HG03442 (cell line): Measurements from ENCODE around the gene ANKRD27.
"Not testable (repeated sequence)": the region's sequence is repeated elsewhere in the genome, so short reads cannot be mapped to it uniquely, and the experiment has no call there.

Source experiments
- ATAC-seq: cut with Tn5 transposase; IDR thresholded peaks from one replicate; pipeline ENCODE4 v1.9.1; 2021; ENCODE audit warnings: mild to moderate bottlenecking, moderate library complexity; ENCODE audit not compliant: unreplicated experiment

ANKRD27 gene

DNA sequence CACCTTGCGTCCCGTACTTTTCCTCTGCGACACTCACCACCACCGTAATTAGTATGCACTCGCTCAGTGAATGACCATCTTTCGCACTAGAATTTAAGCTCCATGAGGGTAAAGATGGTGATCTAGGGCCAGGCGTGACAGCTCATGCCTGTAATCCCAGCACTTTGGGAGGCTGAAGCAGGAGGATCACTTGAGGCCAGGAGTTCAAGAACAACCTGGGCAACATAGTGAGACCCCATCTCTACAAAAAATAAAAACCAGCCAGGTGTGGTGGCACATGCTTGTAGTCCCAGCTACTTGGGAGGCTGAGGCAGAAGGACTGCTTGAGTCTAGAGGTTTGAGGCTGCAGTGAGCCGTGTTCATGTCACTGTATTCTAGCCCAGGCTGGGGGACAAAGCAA lies 18.6 kb downstream of the ANKRD27 start:
- ATAC-seq: not testable (repeated sequence)

DNA sequence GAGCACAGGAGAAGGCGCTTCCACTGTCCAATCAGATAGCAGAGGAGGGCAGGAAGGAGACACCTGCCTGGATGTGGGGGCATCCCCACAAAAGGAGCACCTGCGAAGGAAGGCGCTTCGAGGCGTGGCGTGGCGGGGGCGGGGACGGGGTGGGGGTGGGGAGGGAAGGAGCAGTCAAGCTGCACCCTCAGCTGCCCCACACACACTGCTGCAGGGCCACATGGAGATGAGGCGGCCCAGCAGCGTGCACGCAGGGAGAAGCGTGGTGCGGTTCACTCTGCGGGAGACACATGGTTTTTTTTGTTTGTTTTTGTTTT lies 21.4 kb downstream of the ANKRD27 start:
- no peak for ATAC-seq

DNA sequence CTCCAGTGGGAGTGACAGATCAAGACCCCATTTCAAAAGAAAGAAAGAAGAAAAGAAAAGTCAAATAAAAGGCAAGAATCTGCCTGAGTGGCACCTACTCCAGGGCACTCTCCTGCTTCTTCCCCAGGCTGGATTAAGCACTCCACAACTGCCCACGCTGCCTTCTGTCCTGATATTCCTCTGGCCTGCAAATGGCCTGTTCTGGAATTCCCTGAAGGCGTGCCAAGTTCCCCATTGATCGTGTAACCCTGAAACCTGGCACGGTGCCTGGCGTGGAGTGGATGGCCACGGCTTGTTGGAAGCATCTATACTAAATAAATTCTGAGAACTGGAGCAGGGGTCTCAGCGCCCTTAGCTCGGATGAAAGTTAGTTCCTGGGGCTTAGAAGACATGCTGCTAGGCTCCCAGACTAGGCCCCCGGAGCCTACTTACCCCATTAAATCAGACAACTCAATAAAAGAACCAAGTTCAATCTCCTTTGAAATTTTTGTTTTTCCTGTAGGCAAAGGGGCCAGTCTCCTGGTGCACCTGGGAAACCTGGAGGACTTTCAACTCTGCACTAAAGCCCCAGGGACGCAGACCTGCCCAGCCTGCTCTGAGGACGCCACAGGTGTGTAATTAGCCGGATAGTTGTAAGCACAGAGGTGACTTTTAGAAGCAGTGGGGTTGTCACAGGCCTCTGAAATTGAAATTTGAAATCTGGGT lies 21.9 kb downstream of the ANKRD27 start:
- ATAC-seq: no peak

DNA sequence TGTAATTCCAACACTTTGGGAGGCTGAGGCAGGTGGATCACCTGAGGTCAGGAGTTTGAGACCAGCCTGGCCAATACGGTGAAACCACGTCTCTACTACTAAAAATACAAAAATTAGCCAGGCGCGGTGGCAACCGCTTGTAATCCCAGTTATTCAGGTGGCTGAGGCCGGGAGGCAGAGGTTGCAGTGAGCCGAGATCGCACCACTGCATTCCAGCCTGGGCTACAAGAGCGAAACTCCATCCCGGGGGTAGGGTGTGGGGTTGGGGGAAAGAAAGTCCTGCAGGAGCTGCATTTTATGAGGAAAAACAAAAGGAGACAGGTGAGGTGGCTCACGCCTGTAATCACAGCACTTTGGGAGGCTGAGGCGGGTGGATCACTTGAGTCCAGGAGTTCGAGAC lies 22.6 kb downstream of the ANKRD27 start:
- not testable (repeated sequence) for ATAC-seq

DNA sequence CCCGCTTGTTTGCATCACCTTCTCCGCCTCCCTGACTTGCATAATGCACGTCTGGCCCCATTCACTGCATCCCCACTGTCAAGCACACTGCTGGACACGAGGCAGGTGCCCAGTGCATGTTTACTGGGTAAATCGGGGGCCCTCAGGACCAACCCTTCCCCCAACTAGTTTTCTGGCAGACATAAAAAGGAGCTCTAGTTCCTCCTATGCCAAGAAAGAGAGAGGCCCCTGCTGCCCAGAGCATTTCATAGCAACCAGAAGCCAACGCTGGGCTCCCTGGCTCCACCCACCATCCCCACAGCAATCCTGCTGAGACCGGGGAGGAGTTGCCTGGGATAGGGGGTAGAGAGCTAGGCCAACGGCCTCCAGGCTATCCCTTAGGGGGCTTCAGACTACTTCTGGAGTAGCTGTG lies 23.2 kb downstream of the ANKRD27 start:
- ATAC-seq: no peak

DNA sequence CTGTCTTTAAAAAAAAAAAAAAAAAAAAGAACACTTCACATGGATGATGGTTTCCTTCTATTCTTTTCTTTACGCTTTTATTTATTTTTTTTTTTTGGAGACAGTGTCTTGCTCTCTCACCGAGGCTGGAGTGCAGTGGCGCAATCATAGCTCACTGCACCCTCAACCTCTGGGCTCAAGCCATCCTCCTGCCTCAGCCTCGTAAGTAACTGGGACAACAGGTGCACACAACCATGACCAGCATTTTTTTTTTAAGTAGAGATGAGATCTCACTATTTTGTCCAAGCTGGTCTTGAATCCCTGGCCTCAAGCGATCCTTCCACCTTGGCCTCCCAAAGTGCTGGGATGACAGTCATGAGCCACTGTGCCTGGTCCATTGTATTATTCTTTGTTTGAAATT lies 24.3 kb downstream of the ANKRD27 start:
- ATAC-seq: no peak

DNA sequence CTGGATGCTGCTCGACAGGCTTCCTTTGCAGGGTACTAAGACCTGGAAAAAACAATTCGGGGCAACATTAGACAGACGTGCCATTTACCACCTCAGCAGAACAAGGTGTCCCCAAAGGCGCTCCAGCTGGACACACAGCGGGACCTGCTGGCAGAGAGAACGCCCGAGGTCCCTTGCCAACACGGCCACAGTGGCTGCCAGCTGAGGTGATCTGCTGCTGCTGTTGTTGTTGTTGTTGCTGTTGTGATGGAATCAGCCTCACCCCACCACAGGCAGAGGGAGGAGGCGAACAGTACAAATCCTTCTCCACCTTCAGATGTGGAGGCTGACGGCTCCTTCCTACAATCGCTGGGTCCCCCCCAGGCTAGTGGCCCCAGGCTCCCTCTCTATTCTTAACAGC lies 25.2 kb downstream of the ANKRD27 start:
- ATAC-seq: no peak

DNA sequence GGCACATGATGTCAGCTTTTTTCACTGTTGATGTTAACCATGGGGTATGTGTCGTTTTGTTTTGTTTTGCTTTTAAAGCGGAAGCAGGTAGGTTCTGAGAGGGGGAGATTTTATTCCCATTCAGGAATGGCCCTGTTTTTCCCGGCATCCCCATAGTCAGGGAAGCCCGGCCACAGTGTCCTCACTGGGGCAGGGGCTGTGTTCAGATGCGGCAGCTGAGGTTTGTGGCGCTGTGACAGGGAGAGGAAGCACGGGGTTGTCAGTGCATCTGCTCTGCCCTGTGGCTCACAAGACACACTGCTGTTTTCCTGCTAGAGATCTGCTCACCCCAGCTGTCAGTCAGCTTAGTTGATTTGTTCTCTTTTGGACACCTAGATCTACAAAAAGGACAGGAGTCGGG lies 27.6 kb downstream of the ANKRD27 start:
- ATAC-seq: no peak

DNA sequence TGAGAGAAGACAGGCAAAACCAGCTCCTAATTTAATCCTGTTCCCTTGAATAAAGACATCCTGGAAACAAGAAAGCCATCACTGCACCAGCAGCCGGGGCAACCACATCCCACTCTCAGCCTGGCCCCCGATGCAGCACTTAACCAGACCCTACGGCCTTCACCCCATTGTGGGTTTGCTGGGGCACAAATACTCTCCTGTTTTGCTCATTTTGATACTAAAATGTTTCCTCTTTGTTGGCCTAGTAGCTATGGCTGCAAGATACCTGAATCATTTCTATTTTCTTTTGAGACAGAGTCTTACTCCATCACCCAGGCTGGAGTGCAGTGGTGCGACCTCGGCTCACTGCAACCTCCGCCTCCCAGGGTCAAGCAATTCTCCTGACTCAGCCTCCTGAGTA lies 28.4 kb downstream of the ANKRD27 start:
- no peak for ATAC-seq

DNA sequence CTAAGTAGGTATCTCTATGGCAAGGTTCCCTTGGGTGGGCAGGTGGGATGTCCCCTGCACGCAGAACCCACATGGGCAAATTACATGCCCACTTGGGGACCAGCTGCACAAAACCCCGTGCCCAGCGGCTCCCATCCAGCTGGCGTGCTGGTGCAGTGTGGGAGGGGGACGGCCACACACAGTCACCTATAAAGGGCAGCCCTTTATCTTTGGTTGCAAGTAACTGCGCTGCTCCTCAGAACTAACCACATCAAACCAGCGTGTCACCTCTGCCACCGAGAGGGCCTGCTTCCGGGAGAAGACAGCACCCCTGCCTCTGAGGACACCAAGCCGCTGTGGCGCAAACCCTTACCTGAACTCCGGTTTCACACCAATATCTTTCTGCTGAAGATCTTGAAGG lies 32.2 kb downstream of the ANKRD27 start:
- ATAC-seq: no peak

DNA sequence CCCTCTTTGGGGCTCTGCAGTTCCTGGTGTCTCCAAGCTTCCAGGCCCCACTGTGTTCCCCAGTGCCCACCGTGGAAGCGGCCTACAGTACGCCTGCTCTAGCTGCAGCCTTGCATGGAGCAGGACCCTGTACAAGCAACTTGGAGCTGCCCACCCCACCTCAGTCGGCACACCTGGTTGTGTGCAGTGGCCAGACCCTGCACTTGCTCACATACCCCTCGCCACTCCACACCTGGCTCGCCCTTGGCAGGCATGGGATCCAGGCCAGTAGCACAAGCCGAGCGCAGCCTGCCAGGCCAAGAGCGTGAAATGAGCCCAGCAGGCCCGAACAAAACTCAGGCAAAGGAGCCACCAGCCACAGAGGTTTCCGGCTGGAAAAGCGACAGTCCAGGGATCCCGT lies 36.4 kb downstream of the ANKRD27 start:
- ATAC-seq: no peak

DNA sequence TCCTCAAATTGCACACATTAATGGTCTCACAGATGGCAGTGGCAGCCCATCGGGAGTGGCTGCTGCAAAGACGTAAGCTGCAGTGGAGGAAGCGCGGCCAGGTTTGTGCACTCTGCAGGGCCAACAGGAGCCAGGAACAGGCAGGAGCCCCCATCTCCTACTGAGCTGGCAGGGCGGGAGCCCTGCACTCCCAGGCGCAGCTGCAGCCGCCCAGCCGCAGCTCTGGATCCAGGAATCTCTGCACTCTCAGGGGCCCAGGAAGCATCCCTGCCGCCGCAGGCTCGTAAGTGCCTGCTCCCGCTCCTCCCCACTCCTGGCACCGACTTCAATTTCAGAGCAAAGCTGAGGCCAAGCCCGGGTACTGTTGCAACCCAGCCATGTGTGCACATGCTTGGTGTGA lies 37.5 kb downstream of the ANKRD27 start:
- ATAC-seq: no peak

DNA sequence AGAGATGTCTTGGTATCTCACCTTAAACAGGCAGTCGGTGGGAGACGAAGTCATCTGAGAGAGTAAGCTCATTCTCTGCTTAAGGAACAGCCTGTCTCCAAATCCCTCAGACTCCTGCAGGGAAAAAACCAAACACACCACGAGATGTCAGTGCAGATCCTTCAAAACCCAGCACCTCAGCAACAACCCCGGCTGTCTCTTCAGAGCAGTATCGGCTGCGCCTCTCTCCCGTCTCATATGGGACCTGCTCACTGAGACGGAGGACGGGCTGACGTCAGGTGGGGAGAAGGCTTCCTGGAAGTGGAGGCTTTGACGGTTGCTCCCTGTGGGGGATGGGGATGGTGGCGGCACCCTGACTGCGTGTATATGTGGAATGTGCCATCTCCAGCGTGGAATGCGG lies 43.6 kb downstream of the ANKRD27 start:
- ATAC-seq: no peak

DNA sequence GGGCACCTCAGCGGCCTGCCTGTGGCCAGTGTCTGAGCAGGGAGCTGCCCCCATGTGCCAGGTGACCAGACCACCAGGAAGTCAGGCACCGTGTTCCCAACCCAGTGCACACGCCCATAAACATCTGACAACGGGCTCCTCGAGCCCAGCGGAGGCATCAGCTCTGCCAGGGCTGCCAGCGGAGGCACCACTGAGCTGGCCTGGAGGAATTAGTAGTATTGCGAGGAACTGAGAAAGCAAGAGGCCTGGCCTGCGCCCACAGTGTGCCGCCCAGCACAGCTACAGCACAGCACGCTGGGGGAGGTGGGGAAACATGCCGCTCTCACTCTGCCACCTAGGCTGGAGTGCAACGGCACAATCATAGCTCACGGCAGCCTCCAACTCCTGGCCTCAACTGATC lies 44.6 kb downstream of the ANKRD27 start:
- ATAC-seq: no peak

DNA sequence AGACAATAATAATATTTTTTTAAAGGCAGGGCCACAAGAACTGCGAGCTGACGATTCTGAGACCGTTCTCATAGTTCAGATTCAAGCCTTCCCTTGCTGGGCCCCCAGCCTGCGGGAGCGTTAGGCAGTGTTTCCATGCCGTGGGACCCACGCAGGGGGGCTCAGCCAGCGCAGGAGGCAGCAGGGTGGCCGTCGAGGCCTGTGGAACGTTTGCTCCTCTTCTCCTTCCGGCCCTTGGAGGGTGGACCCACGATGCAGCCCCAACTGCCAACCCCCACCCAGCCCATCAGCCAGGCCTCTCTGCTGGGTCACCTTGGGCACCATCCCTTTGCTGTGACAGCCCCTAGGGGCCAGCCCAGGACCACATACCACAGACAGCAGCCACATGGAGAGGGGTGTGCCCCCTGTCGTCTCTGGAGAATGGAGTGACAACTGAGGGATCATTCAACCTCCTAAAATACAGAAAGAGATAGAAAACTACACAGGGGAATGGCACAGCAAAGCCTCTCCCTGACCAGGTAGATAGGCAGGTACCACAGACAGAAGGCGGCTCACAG lies 47.2 kb downstream of the ANKRD27 start:
- ATAC-seq: no peak

DNA sequence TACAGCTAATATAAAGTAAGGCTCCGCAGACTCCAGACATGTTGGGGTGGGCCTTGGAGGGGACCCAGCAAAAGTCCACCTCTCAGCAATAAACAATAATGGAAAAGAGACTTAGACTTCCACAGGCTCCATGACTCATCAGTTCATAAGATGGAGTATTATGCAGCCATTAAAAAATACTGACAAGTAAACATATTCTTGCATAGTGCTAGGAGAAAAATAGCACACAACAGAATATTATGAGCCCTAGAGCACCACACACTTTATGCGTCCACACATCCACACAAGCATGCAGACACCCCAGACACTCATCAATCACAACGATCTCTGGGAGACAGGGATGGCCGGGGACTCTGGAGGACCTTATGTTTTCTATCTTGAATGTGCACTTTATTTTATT lies 48.0 kb downstream of the ANKRD27 start:
- no peak for ATAC-seq

DNA sequence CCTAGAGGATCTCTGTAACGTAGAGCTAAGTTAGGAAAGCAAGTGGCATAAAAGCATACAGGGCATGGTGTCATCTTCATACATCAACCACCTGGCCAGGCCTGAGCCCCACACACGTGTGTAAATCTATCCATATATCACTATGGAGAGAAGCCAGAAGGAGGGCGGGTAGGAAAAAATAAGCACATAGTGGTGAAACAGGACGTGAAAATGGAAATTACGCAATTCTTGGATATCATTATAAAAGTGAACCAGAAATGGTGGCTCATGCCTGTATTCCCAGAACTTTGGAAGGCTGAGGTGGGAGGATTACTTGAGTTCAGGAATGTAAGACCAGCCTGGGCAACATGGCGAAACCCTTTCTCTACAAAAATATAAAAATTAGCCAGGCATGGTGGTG lies 50.6 kb downstream of the ANKRD27 start:
- no peak for ATAC-seq

DNA sequence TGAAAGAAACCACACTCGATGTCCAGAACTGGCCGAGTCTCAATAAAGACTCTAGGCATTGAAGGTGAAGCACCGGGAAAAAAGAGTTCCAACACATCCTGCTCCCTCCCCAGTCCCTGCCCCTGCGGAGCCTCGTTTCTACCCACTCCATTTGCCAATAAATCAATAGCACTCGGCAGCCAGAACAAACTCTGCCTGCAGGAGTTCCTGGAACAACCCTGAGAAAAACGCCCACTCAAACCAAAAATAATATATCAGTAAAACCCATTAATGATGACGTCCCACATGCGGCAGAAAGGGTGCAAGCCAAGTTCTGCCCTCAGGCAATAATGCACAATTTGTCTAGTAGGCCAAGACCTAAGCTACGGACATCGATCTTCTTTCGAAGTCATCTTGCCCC lies 53.0 kb downstream of the ANKRD27 start:
- ATAC-seq: no peak

DNA sequence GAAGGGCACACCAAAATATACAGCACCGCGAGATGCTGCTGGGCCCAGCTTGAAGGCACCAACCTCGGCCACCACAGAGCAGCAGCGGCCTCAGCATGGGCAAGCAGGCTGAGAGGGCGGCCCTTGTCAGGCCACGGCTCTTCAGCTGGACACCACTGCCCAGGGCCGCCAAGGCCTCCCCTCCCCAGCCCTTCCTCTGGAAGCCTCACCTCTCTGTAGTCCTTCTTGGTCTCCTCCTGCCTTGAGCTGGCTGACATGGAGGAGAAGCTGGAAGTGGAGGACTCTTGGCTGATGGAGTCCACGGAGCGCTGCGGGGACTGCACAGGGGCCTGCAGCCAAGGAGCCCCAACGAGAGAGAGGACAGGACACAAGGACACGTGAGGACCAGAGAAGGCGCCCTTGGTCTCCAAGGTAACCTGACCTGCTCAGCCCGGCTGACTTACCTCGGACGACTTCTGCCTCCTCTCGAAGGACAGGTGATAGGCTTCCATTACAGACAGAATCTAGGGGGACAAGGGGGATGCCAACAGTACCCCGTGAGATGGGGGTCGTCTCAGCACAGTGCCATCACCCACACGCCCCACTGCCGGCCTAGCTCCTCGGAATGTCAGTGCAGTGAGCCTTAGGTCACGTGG lies 55.8 kb downstream of the ANKRD27 start:
- no peak for ATAC-seq

DNA sequence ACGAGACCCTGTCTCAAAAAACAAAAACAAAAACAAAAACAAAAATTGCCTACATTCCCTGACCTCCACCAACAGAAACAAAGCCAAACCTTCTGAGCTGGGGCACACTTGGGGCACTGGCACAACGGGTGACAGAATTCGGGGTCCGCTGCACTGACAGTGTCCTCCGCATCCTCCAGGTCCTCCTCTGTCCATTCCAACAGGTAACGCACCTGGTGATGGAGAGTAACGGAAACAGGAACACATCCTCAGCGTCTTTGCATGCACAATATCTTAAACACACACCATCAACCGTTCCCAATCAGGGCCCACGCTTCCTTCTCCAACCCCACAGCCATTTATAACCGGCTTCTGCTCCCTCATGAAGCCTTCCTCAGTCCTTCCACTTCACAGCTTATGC lies 59.4 kb downstream of the ANKRD27 start:
- no peak for ATAC-seq

DNA sequence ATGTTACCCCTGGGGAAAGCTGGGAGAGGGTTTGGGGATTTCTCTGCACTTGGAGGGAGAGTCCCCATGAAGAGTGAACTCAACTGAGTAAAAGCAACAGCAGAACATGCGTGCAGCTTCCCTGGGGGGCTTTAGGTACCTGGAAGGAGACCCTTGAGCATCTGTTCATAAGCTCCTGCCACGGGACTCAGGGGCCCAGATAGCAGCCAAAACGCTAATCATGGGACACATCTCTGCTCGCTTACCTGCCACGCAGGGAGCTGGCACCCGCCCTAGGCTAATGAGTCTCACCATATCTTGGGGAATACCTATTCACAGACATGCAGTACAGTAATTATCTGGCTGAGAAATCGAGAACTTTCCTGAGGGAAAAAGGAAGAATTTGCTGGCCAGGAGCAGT lies 60.1 kb downstream of the ANKRD27 start:
- ATAC-seq: no peak

DNA sequence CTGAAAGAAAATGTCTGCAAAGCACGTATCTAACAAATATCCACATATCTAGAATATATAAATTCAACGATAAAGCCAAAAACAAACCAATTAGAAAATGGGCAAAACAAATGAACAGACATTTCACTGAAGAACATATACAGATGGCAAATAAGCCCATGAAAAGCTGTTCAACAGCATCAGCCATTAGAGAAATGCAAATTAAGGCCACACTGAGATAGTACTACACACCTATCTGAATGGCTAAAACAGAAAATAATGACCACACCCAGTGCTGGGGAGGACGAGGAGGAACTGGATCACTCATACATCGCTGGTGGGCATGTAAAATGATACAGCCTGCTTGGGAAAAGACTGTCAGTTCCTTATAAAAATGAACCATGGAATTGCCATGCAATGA lies 62.0 kb downstream of the ANKRD27 start:
- ATAC-seq: no peak

DNA sequence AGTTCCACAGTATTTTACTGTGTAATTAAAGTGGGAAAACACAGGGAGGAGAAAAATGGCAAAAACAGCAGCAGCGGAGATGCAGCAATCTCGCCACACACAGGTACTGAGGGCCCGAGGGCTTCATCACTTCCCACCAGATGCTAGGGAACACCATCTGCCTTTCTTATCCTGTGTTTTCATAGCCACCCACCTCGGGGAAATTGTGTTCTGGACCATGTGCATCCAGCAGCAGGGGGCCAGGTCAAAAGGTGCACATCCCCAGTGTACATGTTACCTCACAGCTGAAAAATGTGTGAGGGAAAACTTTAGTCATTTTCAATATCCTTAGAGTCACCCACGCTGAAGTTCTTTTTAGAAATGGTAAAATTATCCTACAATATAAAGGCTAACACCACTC lies 63.8 kb downstream of the ANKRD27 start:
- ATAC-seq: no peak
